ENCODE results near the gene LRP5.
A peak's percentile ranks its signal among the peaks of the same experiment; 100 is the strongest.

Gene LRP5

GRCh38 chr11:68328374-68329091, 16.1 kb downstream of the LRP5 start:
- peak overlapping the region in 1 of 2 donors; percentile 22 for H3K9ac ChIP-seq (ENCODE audit: low read depth in 1 of 2, low read length in 2 of 2)
- H3K4me3 ChIP-seq (ENCODE audit: low read depth in 1 of 2, low read length in 2 of 2) = peak overlapping the region in 1 of 2 donors; percentile 25
- H3K4me1 ChIP-seq (ENCODE audit: control insufficient read depth in 1 of 2, insufficient read depth in 2 of 2, low read length in 2 of 2) = peaks cover 79 to 82% of the 10 kb centered on the region in 2 donors
- H3K9me3 ChIP-seq (ENCODE audit: control insufficient read depth in 1 of 2, low read length in 2 of 2) = no peaks in the 10 kb centered on the region
- no peaks in the 10 kb centered on the region for H3K27me3 ChIP-seq (ENCODE audit: control insufficient read depth in 1 of 2, insufficient read depth in 2 of 2, low read length in 2 of 2)
- H3K27ac ChIP-seq (ENCODE audit: low read depth, low read length) = no peak overlapping the region
- H3K36me3 ChIP-seq (ENCODE audit: control insufficient read depth in 1 of 2, insufficient read depth in 2 of 2, low read length in 2 of 2) = no peaks in the 10 kb centered on the region

GRCh38 chr11:68329536-68329935, 17.1 kb downstream of the LRP5 start:
- Histone ChIP-seq H3K4me3 (ENCODE audit: low read depth in 1 of 2, low read length in 2 of 2) (no peak overlapping the region), H3K27me3 (ENCODE audit: control insufficient read depth in 1 of 2, insufficient read depth in 2 of 2, low read length in 2 of 2) (no peaks in the 10 kb centered on the region), H3K9me3 (ENCODE audit: control insufficient read depth in 1 of 2, low read length in 2 of 2) (no peaks in the 10 kb centered on the region), H3K36me3 (ENCODE audit: control insufficient read depth in 1 of 2, insufficient read depth in 2 of 2, low read length in 2 of 2) (no peaks in the 10 kb centered on the region), H3K4me1 (ENCODE audit: control insufficient read depth in 1 of 2, insufficient read depth in 2 of 2, low read length in 2 of 2) (peaks cover 81 to 82% of the 10 kb centered on the region in 2 donors), H3K9ac (ENCODE audit: low read depth in 1 of 2, low read length in 2 of 2) (no peak overlapping the region), H3K27ac (ENCODE audit: low read depth, low read length) (no peak overlapping the region)

- no peak overlapping the region for H3K27ac ChIP-seq (ENCODE audit: low read depth, low read length)
- H3K36me3 ChIP-seq (ENCODE audit: control insufficient read depth in 1 of 2, insufficient read depth in 2 of 2, low read length in 2 of 2) = no peaks in the 10 kb centered on the region
- H3K9me3 ChIP-seq (ENCODE audit: control insufficient read depth in 1 of 2, low read length in 2 of 2) = no peaks in the 10 kb centered on the region
- peaks cover 76 to 77% of the 10 kb centered on the region in 2 donors for H3K4me1 ChIP-seq (ENCODE audit: control insufficient read depth in 1 of 2, insufficient read depth in 2 of 2, low read length in 2 of 2)
- H3K27me3 ChIP-seq (ENCODE audit: control insufficient read depth in 1 of 2, insufficient read depth in 2 of 2, low read length in 2 of 2) = no peaks in the 10 kb centered on the region
- H3K9ac ChIP-seq (ENCODE audit: low read depth in 1 of 2, low read length in 2 of 2) = peak overlapping the region in 1 of 2 donors; percentile 27
- no peak overlapping the region for H3K4me3 ChIP-seq (ENCODE audit: low read depth in 1 of 2, low read length in 2 of 2)
Observed at GRCh38 chr11:68329978-68330699, 17.7 kb downstream of the LRP5 start.

GRCh38 chr11:68330700-68331337, 18.4 kb downstream of the LRP5 start:
- H3K4me3 ChIP-seq (ENCODE audit: low read depth in 1 of 2, low read length in 2 of 2) = no peak overlapping the region
- H3K9ac ChIP-seq (ENCODE audit: low read depth in 1 of 2, low read length in 2 of 2) = peak overlapping the region in 1 of 2 donors; percentile 56
- peak overlapping the region; percentile 10 for H3K27ac ChIP-seq (ENCODE audit: low read depth, low read length)
- no peaks in the 10 kb centered on the region for H3K27me3 ChIP-seq (ENCODE audit: control insufficient read depth in 1 of 2, insufficient read depth in 2 of 2, low read length in 2 of 2)
- no peaks in the 10 kb centered on the region for H3K9me3 ChIP-seq (ENCODE audit: control insufficient read depth in 1 of 2, low read length in 2 of 2)
- H3K4me1 ChIP-seq (ENCODE audit: control insufficient read depth in 1 of 2, insufficient read depth in 2 of 2, low read length in 2 of 2) = peaks cover 75% of the 10 kb centered on the region in 2 donors
- no peaks in the 10 kb centered on the region for H3K36me3 ChIP-seq (ENCODE audit: control insufficient read depth in 1 of 2, insufficient read depth in 2 of 2, low read length in 2 of 2)

- H3K27me3 ChIP-seq (ENCODE audit: control insufficient read depth in 1 of 2, insufficient read depth in 2 of 2, low read length in 2 of 2) = no peaks in the 10 kb centered on the region
- peak overlapping the region; percentile 10 for H3K27ac ChIP-seq (ENCODE audit: low read depth, low read length)
- H3K4me3 ChIP-seq (ENCODE audit: low read depth in 1 of 2, low read length in 2 of 2) = no peak overlapping the region
- peaks cover 69 to 72% of the 10 kb centered on the region in 2 donors for H3K4me1 ChIP-seq (ENCODE audit: control insufficient read depth in 1 of 2, insufficient read depth in 2 of 2, low read length in 2 of 2)
- peak overlapping the region in 1 of 2 donors; percentile 56 for H3K9ac ChIP-seq (ENCODE audit: low read depth in 1 of 2, low read length in 2 of 2)
- H3K9me3 ChIP-seq (ENCODE audit: control insufficient read depth in 1 of 2, low read length in 2 of 2) = no peaks in the 10 kb centered on the region
- no peaks in the 10 kb centered on the region for H3K36me3 ChIP-seq (ENCODE audit: control insufficient read depth in 1 of 2, insufficient read depth in 2 of 2, low read length in 2 of 2)
Observed at GRCh38 chr11:68331338-68331947, 19.1 kb downstream of the LRP5 start.

- H3K9ac ChIP-seq (ENCODE audit: low read depth in 1 of 2, low read length in 2 of 2) = no peak overlapping the region
- no peak overlapping the region for H3K27ac ChIP-seq (ENCODE audit: low read depth, low read length)
- peaks cover 67 to 69% of the 10 kb centered on the region in 2 donors for H3K4me1 ChIP-seq (ENCODE audit: control insufficient read depth in 1 of 2, insufficient read depth in 2 of 2, low read length in 2 of 2)
- no peak overlapping the region for H3K4me3 ChIP-seq (ENCODE audit: low read depth in 1 of 2, low read length in 2 of 2)
- H3K36me3 ChIP-seq (ENCODE audit: control insufficient read depth in 1 of 2, insufficient read depth in 2 of 2, low read length in 2 of 2) = no peaks in the 10 kb centered on the region
- H3K27me3 ChIP-seq (ENCODE audit: control insufficient read depth in 1 of 2, insufficient read depth in 2 of 2, low read length in 2 of 2) = no peaks in the 10 kb centered on the region
- H3K9me3 ChIP-seq (ENCODE audit: control insufficient read depth in 1 of 2, low read length in 2 of 2) = no peaks in the 10 kb centered on the region
Observed at GRCh38 chr11:68332186-68332585, 19.8 kb downstream of the LRP5 start.

- H3K4me1 ChIP-seq (ENCODE audit: control insufficient read depth in 1 of 2, insufficient read depth in 2 of 2, low read length in 2 of 2) = peaks cover 64 to 68% of the 10 kb centered on the region in 2 donors
- no peaks in the 10 kb centered on the region for H3K36me3 ChIP-seq (ENCODE audit: control insufficient read depth in 1 of 2, insufficient read depth in 2 of 2, low read length in 2 of 2)
- no peak overlapping the region for H3K4me3 ChIP-seq (ENCODE audit: low read depth in 1 of 2, low read length in 2 of 2)
- no peaks in the 10 kb centered on the region for H3K27me3 ChIP-seq (ENCODE audit: control insufficient read depth in 1 of 2, insufficient read depth in 2 of 2, low read length in 2 of 2)
- H3K9ac ChIP-seq (ENCODE audit: low read depth in 1 of 2, low read length in 2 of 2) = no peak overlapping the region
- H3K9me3 ChIP-seq (ENCODE audit: control insufficient read depth in 1 of 2, low read length in 2 of 2) = no peaks in the 10 kb centered on the region
- no peak overlapping the region for H3K27ac ChIP-seq (ENCODE audit: low read depth, low read length)
Observed at GRCh38 chr11:68333173-68333572, 20.8 kb downstream of the LRP5 start.

GRCh38 chr11:68334923-68335322, 22.5 kb downstream of the LRP5 start:
- Histone ChIP-seq H3K4me1 (ENCODE audit: control insufficient read depth in 1 of 2, insufficient read depth in 2 of 2, low read length in 2 of 2) (peaks cover 48 to 60% of the 10 kb centered on the region in 2 donors), H3K27ac (ENCODE audit: low read depth, low read length) (no peak overlapping the region), H3K9ac (ENCODE audit: low read depth in 1 of 2, low read length in 2 of 2) (no peak overlapping the region), H3K4me3 (ENCODE audit: low read depth in 1 of 2, low read length in 2 of 2) (no peak overlapping the region), H3K9me3 (ENCODE audit: control insufficient read depth in 1 of 2, low read length in 2 of 2) (no peaks in the 10 kb centered on the region), H3K36me3 (ENCODE audit: control insufficient read depth in 1 of 2, insufficient read depth in 2 of 2, low read length in 2 of 2) (no peaks in the 10 kb centered on the region), H3K27me3 (ENCODE audit: control insufficient read depth in 1 of 2, insufficient read depth in 2 of 2, low read length in 2 of 2) (no peaks in the 10 kb centered on the region)

- Histone ChIP-seq H3K27me3 (ENCODE audit: control insufficient read depth in 1 of 2, insufficient read depth in 2 of 2, low read length in 2 of 2) (no peaks in the 10 kb centered on the region), H3K27ac (ENCODE audit: low read depth, low read length) (no peak overlapping the region), H3K9me3 (ENCODE audit: control insufficient read depth in 1 of 2, low read length in 2 of 2) (no peaks in the 10 kb centered on the region), H3K4me1 (ENCODE audit: control insufficient read depth in 1 of 2, insufficient read depth in 2 of 2, low read length in 2 of 2) (peaks cover 40 to 53% of the 10 kb centered on the region in 2 donors), H3K36me3 (ENCODE audit: control insufficient read depth in 1 of 2, insufficient read depth in 2 of 2, low read length in 2 of 2) (no peaks in the 10 kb centered on the region), H3K4me3 (ENCODE audit: low read depth in 1 of 2, low read length in 2 of 2) (no peak overlapping the region), H3K9ac (ENCODE audit: low read depth in 1 of 2, low read length in 2 of 2) (no peak overlapping the region)
Observed at GRCh38 chr11:68335683-68336082, 23.3 kb downstream of the LRP5 start.

GRCh38 chr11:68336716-68337115, 24.3 kb downstream of the LRP5 start:
- Histone ChIP-seq H3K27me3 (ENCODE audit: control insufficient read depth in 1 of 2, insufficient read depth in 2 of 2, low read length in 2 of 2) (no peaks in the 10 kb centered on the region), H3K4me3 (ENCODE audit: low read depth in 1 of 2, low read length in 2 of 2) (no peak overlapping the region), H3K4me1 (ENCODE audit: control insufficient read depth in 1 of 2, insufficient read depth in 2 of 2, low read length in 2 of 2) (peaks cover 39 to 50% of the 10 kb centered on the region in 2 donors), H3K36me3 (ENCODE audit: control insufficient read depth in 1 of 2, insufficient read depth in 2 of 2, low read length in 2 of 2) (no peaks in the 10 kb centered on the region), H3K27ac (ENCODE audit: low read depth, low read length) (no peak overlapping the region), H3K9ac (ENCODE audit: low read depth in 1 of 2, low read length in 2 of 2) (no peak overlapping the region), H3K9me3 (ENCODE audit: control insufficient read depth in 1 of 2, low read length in 2 of 2) (no peaks in the 10 kb centered on the region)

Measured in duodenal mucosa (tissue), 2 donors.